Measurements from ENCODE around the gene CTNNBIP1.

DNA sequence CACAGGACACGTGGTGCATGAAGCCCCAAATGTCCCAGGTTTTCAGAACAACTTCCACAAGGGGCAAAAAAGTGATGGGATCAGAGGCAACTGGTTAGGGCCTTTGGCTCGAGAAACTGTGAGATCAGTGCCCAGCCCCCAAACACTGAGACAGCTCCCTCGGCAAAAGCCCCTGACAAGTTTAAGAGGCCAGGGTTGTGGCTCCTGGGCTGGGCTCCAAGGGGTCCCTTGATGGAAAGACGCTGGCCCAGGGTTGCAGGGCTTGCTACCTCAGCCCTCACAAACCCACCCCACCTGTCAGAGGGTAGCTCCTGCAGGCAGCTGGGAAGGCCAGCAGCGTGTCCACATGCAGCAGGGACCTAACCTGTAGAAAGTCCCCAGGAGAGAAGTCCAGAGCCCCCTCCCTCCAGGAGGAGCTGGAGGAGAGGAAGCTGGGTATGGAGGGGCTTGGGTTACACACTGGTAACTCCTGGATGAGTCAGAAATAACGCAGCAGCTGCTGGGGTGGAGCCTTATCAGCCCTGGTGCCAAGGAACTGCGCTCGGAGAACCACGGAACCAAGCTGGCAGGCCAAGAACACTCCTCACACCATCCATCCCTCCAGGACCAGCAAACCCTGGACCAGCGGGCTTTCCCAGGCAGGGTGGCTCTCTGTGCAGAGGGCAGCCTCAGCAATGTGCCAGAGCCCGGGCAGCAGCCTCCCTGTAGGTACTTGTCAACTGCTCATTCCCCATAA lies 37.5 kb downstream of the CTNNBIP1 start:
- TF ChIP-seq, protein P1, sequence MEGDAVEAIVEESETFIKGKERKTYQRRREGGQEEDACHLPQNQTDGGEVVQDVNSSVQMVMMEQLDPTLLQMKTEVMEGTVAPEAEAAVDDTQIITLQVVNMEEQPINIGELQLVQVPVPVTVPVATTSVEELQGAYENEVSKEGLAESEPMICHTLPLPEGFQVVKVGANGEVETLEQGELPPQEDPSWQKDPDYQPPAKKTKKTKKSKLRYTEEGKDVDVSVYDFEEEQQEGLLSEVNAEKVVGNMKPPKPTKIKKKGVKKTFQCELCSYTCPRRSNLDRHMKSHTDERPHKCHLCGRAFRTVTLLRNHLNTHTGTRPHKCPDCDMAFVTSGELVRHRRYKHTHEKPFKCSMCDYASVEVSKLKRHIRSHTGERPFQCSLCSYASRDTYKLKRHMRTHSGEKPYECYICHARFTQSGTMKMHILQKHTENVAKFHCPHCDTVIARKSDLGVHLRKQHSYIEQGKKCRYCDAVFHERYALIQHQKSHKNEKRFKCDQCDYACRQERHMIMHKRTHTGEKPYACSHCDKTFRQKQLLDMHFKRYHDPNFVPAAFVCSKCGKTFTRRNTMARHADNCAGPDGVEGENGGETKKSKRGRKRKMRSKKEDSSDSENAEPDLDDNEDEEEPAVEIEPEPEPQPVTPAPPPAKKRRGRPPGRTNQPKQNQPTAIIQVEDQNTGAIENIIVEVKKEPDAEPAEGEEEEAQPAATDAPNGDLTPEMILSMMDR (IDR thresholded peaks at IDR 0.05; ENCODE audit: low read depth, low read length, missing input control) = no peak
- TF ChIP-seq YY1 (IDR thresholded peaks at IDR 0.05) = no peak
- TF ChIP-seq JUND (IDR thresholded peaks at IDR 0.05) = no peak
- no peak for TF ChIP-seq RAD21 (IDR thresholded peaks at IDR 0.05)
- no peak for TF ChIP-seq EGR1 (IDR thresholded peaks at IDR 0.05; ENCODE audit: low read depth in 2 of 2)
- no peak for TF ChIP-seq ATF3 (IDR thresholded peaks at IDR 0.05)
- TF ChIP-seq TAF1 (conservative IDR thresholded peaks at IDR 0.05) = no peak
- TF ChIP-seq, protein P2, sequence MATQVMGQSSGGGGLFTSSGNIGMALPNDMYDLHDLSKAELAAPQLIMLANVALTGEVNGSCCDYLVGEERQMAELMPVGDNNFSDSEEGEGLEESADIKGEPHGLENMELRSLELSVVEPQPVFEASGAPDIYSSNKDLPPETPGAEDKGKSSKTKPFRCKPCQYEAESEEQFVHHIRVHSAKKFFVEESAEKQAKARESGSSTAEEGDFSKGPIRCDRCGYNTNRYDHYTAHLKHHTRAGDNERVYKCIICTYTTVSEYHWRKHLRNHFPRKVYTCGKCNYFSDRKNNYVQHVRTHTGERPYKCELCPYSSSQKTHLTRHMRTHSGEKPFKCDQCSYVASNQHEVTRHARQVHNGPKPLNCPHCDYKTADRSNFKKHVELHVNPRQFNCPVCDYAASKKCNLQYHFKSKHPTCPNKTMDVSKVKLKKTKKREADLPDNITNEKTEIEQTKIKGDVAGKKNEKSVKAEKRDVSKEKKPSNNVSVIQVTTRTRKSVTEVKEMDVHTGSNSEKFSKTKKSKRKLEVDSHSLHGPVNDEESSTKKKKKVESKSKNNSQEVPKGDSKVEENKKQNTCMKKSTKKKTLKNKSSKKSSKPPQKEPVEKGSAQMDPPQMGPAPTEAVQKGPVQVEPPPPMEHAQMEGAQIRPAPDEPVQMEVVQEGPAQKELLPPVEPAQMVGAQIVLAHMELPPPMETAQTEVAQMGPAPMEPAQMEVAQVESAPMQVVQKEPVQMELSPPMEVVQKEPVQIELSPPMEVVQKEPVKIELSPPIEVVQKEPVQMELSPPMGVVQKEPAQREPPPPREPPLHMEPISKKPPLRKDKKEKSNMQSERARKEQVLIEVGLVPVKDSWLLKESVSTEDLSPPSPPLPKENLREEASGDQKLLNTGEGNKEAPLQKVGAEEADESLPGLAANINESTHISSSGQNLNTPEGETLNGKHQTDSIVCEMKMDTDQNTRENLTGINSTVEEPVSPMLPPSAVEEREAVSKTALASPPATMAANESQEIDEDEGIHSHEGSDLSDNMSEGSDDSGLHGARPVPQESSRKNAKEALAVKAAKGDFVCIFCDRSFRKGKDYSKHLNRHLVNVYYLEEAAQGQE (IDR thresholded peaks at IDR 0.05) = no peak
- no peak for TF ChIP-seq SP1 (IDR thresholded peaks at IDR 0.05)

Data from liver (tissue), 3 donors.